ENCODE results near the gene ANXA6.

DNA sequence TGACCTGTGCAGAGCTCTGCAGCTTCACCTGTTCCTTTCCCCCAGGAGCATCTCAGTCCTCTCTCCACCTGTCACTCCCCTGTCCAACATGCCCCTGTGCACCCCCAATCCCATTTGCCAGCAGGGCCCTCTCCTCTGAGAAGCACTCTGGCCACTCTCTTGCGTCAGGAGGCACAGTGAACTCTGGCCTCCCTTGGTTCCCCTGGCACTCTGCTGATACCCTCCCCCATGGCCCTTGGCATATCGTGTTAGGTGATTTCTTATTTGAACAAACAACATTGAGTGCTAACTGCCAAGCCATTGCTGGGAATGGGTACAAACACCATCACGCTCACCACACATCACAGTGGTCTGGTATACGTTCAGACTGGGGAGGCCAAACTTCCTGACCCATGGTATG lies 55.8 kb downstream of the ANXA6 start:
- TF ChIP-seq, protein P1, sequence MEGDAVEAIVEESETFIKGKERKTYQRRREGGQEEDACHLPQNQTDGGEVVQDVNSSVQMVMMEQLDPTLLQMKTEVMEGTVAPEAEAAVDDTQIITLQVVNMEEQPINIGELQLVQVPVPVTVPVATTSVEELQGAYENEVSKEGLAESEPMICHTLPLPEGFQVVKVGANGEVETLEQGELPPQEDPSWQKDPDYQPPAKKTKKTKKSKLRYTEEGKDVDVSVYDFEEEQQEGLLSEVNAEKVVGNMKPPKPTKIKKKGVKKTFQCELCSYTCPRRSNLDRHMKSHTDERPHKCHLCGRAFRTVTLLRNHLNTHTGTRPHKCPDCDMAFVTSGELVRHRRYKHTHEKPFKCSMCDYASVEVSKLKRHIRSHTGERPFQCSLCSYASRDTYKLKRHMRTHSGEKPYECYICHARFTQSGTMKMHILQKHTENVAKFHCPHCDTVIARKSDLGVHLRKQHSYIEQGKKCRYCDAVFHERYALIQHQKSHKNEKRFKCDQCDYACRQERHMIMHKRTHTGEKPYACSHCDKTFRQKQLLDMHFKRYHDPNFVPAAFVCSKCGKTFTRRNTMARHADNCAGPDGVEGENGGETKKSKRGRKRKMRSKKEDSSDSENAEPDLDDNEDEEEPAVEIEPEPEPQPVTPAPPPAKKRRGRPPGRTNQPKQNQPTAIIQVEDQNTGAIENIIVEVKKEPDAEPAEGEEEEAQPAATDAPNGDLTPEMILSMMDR (IDR thresholded peaks at IDR 0.05; ENCODE audit: insufficient read depth, low read depth, low read length) = no peak
- no peak for TF ChIP-seq EZH2 (IDR thresholded peaks at IDR 0.05; ENCODE audit: insufficient read depth, low read length)
